Measurements from ENCODE around the gene TRIM51G.
"Not testable (repeated sequence)": the region's sequence is repeated elsewhere in the genome, so short reads cannot be mapped to it uniquely, and the experiment has no call there.

The TRIM51G gene, protein sequence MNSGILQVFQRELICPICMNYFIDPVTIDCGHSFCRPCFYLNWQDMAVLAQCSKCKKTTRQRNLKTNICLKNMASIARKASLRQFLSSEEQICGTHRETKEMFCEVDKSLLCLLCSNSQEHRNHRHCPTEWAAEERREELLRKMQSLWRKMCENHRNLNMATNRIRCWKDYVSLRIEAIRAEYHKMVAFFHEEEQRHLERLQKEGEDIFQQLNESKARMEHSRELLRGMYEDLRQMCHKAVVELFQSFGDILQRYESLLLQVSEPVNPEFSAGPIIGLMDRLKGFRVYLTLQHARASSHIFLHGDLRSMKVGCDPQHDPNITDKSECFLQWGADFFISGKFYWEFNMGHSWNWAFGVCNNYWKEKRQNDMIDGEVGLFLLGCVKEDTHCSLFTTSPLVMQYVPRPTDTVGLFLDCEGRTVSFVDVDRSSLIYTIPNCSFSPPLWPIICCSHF

DNA sequence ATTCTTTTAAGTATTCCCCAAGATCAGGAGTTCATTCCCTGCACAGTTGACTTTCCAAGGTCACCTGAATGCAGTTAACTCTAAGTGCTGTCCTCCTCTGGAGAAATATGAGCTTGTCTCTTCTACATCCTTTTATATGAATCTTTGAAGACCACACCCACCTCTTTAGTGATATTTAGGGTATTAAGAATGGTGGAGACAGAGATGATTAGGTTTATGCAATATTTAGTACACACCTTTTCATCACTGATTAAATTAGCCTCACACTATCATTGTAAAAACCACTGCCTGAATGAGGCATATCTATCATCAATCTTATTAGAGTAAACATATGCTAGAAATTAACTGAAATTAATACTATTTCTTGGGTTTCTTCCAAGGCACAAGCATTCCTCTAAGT is at the start of gene TRIM51G:
TSS of gene TRIM51G (minus strand) at position 101 of the 400 bp plus-strand sequence. CDS start 2,190 bp downstream, outside the sequence.
- DNase-seq: not testable (repeated sequence)

DNA sequence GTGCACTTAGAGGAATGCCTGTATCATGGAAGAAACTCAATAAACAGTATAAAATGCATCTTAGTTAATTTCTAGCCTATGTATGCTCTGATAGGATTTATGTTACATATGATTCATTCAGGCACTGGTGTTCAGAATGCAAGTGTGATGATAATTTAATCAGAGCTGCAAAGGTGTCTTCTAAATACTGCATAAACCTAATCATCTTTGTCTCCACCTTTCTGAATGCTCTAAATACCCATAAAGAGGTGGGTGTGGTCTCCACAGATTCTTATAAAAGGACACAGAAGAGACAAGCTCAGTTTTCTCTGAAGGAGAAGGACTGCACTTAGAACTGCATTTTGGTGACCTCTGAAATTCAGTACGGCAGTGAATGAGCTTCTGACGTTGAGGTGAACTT is 44.8 kb upstream of the TRIM51G start, which contains the start of gene TRIM49B:
TSS of gene TRIM49B (plus strand) at position 301 of the 400 bp plus-strand sequence. CDS start 2,777 bp downstream, outside the sequence.
- not testable (repeated sequence) for DNase-seq

DNA sequence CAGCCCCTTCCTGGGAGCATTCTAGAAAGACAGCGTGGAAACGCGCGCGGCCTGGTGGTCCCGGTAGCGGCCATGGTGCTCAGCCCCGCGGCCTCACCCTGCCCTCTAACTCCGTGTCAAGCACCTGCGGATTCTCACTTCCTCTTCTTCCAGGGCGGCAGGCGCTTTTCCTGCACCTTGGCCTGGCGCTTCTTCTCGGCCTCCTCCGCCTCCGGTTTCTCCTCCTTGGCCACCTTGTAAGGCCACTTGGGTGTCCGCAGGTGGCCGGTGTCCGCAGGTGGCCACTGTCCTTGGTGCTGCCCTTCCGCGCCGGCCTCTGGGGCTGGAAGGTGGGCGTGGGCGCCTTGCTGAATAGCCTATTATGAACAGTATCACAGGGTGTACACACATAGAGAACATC is 15.1 kb downstream of the TRIM51G start:
- not testable (repeated sequence) for DNase-seq

DNA sequence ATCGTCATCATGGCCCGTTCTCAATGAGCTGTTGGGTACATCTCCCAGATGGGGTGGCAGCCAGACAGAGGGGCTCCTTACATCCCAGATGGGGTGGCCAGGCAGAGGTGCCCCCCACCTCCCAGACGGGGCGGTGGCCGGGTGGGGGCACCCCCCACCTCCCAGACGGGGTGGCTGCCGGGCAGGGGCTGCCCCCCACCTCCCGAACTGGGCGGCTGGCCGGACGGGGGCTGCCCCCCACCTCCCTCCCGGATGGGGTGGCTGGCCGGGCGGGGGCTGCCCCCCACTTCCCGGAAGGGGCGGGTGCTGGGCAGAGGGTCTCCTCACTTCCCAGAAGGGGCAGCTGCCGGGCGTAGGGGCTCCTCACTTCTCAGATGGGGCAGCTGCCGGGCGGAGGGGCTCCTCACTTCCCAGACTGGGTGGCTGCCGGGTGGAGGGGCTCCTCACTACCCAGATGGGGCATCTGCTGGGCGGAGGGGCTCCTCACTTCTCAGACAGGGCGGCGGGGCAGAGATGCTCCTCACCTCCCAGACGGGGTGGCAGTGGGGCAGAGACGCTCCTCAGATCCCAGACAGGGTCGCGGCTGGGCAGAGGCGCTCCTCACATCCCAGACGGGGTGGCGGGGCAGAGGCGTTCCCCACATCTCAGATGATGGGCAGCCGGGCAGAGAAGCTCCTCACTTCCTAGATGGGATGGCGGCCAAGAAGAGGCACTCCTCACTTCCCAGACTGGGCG is 28.2 kb downstream of the TRIM51G start:
- DNase-seq: not testable (repeated sequence)

DNA sequence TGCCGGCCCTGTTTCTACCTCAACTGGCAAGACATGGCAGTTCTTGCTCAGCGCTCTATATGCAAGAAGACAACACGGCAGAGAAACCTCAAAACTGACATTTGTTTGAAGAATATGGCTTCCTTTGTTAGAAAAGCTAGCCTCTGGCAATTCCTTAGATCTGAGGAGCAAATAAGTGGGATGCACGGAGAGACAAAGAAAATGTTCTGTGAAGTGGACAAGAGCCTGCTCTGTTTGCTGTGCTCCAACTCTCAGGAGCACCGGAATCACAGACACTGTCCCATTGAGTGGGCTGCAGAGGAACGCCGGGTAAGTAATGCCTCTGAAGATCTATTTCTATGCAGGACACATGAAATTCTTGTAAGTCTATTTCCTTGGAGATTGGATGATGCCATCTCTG is 37.9 kb downstream of the TRIM51G start:
- not testable (repeated sequence) for DNase-seq
